Panc1 (cell line): Measurements from ENCODE around the gene ENO4.

Experiments
- CTCF ChIP-seq: fragments of 450-650 bp; IDR thresholded peaks from 2 replicates; pipeline ENCODE4 v1.5.1; 2017; ENCODE audit warnings: mild to moderate bottlenecking
- REST ChIP-seq, 2 experiments: IDR thresholded peaks; 2 replicates each; pipeline ENCODE4 v1.6.1; 2011 to 2012; ENCODE audit warnings: low read depth in 2 of 2, control low read depth in 1 of 2, low read length in 1 of 2, mild to moderate bottlenecking in 1 of 2, moderate library complexity in 1 of 2; ENCODE audit not compliant: insufficient read depth in 1 of 2

GRCh38 chr10:116925056-116925455 is 75.8 kb downstream of the ENO4 start:
- no peak for TF ChIP-seq CTCF
- TF ChIP-seq REST (IDR thresholded peaks at IDR 0.05; ENCODE audit: insufficient read depth in 1 of 2, low read depth in 2 of 2, low read length in 1 of 2), result no peak
